WTC11 (cell line): ENCODE results near the gene CYB5B. TPM values are rescaled to one million over a fixed set of nuclear protein-coding genes. Genes with fewer than 3 reads are reported as not detected.

ENCODE experiments used
- ATAC-seq: fragments of 200-7000 bp; cut with Tn5 transposase; 2 replicates; pipeline ENCODE4 v1.10.0; 2021; ENCODE audit warnings: mild to moderate bottlenecking, moderate library complexity
- CTCF ChIA-PET: fragments of 300-600 bp; sonication (Branson Sonifier 250); formaldehyde crosslinking; loops from one replicate; lab custom pipeline; 2021; ENCODE audit warnings: antibody characterized with exemption; lab: Charles Lee
- POLR2A ChIA-PET: fragments of 350-600 bp; sonication (Branson Sonifier 250); formaldehyde crosslinking; loops from one replicate; lab custom pipeline; 2021; ENCODE audit warnings: antibody characterized with exemption; lab: Charles Lee
- DNase-seq: peaks from one replicate; pipeline ENCODE4 v3.0.0; 2021; ENCODE audit warnings: low spot score
- H3K27ac Mint-ChIP-seq: 2 replicates; pipeline ENCODE4 v1.8.0; 2021; ENCODE audit warnings: mixed read lengths
- H3K27me3 Mint-ChIP-seq: 2 replicates; pipeline ENCODE4 v1.8.0; 2021; ENCODE audit warnings: low read depth, mild to moderate bottlenecking, moderate library complexity, mixed read lengths
- H3K36me3 Mint-ChIP-seq: 2 replicates; pipeline ENCODE4 v1.8.0; 2021; ENCODE audit warnings: mixed read lengths
- H3K4me1 Mint-ChIP-seq: 2 replicates; pipeline ENCODE4 v1.8.0; 2022; ENCODE audit warnings: mixed read lengths
- H3K4me3 Mint-ChIP-seq: 2 replicates; pipeline ENCODE4 v1.8.0; 2021; ENCODE audit warnings: mild to moderate bottlenecking, moderate library complexity, mixed read lengths
- H3K9me3 Mint-ChIP-seq: 2 replicates; pipeline ENCODE4 v1.8.0; 2021; ENCODE audit warnings: mixed read lengths
- ARID4B ChIP-seq: sonication (generic); formaldehyde crosslinking; IDR thresholded peaks from 2 replicates; pipeline ENCODE4 v1.8.0; 2023; ENCODE audit warnings: missing genetic modification reagents, mild to moderate bottlenecking, borderline replicate concordance
- ATF2 ChIP-seq: sonication (generic); formaldehyde crosslinking; IDR thresholded peaks from 2 replicates; pipeline ENCODE4 v1.8.1; 2022; ENCODE audit warnings: low read depth, missing genetic modification reagents, borderline replicate concordance
- ELF4 ChIP-seq: sonication (generic); formaldehyde crosslinking; IDR thresholded peaks from 2 replicates; pipeline ENCODE4 v1.8.1; 2022; ENCODE audit warnings: low read depth, mild to moderate bottlenecking, moderate library complexity, missing genetic modification reagents
- ETV6 ChIP-seq: sonication (generic); formaldehyde crosslinking; IDR thresholded peaks from 2 replicates; pipeline ENCODE4 v1.8.1; 2022; ENCODE audit warnings: mild to moderate bottlenecking, missing genetic modification reagents
- FOXP4 ChIP-seq: sonication (generic); formaldehyde crosslinking; IDR thresholded peaks from 2 replicates; pipeline ENCODE4 v1.8.0; 2022; ENCODE audit warnings: mild to moderate bottlenecking, missing genetic modification reagents
- IRF1 ChIP-seq: sonication (generic); formaldehyde crosslinking; IDR thresholded peaks from 2 replicates; pipeline ENCODE4 v1.8.0; 2023; ENCODE audit warnings: missing genetic modification reagents
- NR3C1 ChIP-seq: sonication (generic); formaldehyde crosslinking; conservative IDR thresholded peaks from 2 replicates; pipeline ENCODE4 v1.8.1; 2023; ENCODE audit warnings: low read depth, mild to moderate bottlenecking, missing genetic modification reagents
- PRDM15 ChIP-seq: sonication (generic); formaldehyde crosslinking; IDR thresholded peaks from 2 replicates; pipeline ENCODE4 v1.8.0; 2022; ENCODE audit warnings: missing genetic modification reagents
- PRRX2 ChIP-seq: fragments of 250-450 bp; sonication (Bioruptor Pico); IDR thresholded peaks from 2 replicates; pipeline ENCODE4 v1.8.0; 2021; ENCODE audit warnings: mild to moderate bottlenecking
- SOX15 ChIP-seq: fragments of 250-450 bp; sonication (Bioruptor Pico); IDR thresholded peaks from 2 replicates; pipeline ENCODE4 v1.9.0; 2021; ENCODE audit warnings: mild to moderate bottlenecking
- TP53 ChIP-seq: sonication (generic); formaldehyde crosslinking; IDR thresholded peaks from 2 replicates; pipeline ENCODE4 v1.8.1; 2023; ENCODE audit warnings: mild to moderate bottlenecking, missing genetic modification reagents
- ZNF423 ChIP-seq: fragments of 250-450 bp; sonication (Bioruptor Pico); IDR thresholded peaks from 2 replicates; pipeline ENCODE4 v2.1.2; 2022; ENCODE audit warnings: mild to moderate bottlenecking, moderate library complexity
- ZNF512 ChIP-seq: sonication (generic); formaldehyde crosslinking; IDR thresholded peaks from 2 replicates; pipeline ENCODE4 v1.8.1; 2022; ENCODE audit warnings: missing genetic modification reagents, borderline replicate concordance
- ZNF532 ChIP-seq: fragments of 250-450 bp; sonication (Bioruptor Pico); IDR thresholded peaks from 2 replicates; pipeline ENCODE4 v1.9.0; 2021; ENCODE audit warnings: mild to moderate bottlenecking, borderline replicate concordance
- total RNA-seq: library from RNA; stranded (reverse); gene quantifications from 3 replicates; pipeline ENCODE4 v1.2.3, GENCODE V29; 2021

Gene CYB5B
- total RNA-seq, 1 experiment from 2014 or later, result 109 TPM

GRCh38 chr16:69435977-69436820, 11.8 kb downstream of the CYB5B start (continued):
- TF ChIP-seq ARID4B (CRISPR knock-in tag) (no peak), ELF4 (CRISPR knock-in tag) (no peak)

- no peaks in the 10 kb centered on the region for H3K27me3 Mint-ChIP-seq
- H3K4me1 Mint-ChIP-seq, result no peaks in the 10 kb centered on the region
- H3K27ac Mint-ChIP-seq, result no peak overlapping the region
- DNase-seq, result no peak
- ChIA-PET CTCF (no interaction called here), POLR2A (no interaction called here)
- H3K36me3 Mint-ChIP-seq, result peaks cover 5% of the 10 kb centered on the region
- no peaks in the 10 kb centered on the region for H3K9me3 Mint-ChIP-seq
- no peak overlapping the region for H3K4me3 Mint-ChIP-seq
- no peak for ATAC-seq
- TF ChIP-seq ATF2 (CRISPR knock-in tag) (no peak), SOX15 (CRISPR knock-in tag) (no peak), ZNF423 (CRISPR knock-in tag) (no peak), ZNF512 (no peak), PRDM15 (no peak), TP53 (CRISPR knock-in tag) (no peak), ZNF532 (no peak), ETV6 (no peak), IRF1 (CRISPR knock-in tag) (no peak), NR3C1 (CRISPR knock-in tag) (no peak), PRRX2 (CRISPR knock-in tag) (no peak), FOXP4 (CRISPR knock-in tag) (no peak)
These were observed 12.5 kb downstream of the CYB5B start for GRCh38 chr16:69436896-69437295.
